Mucosa of rectum (tissue), 2 donors: ENCODE data around the gene MAGEH1.
A peak's percentile ranks its signal among the peaks of the same experiment; 100 is the strongest.

ENCODE experiments used
- H3K27ac ChIP-seq, 2 donors: one replicate each; pipeline ENCODE4 v1.7.0; 2013; ENCODE audit warnings: inconsistent platforms in 2 of 2, low read depth in 2 of 2, low read length in 2 of 2
- H3K27me3 ChIP-seq, 2 donors: one replicate each; pipeline ENCODE4 v1.7.0; 2013; ENCODE audit warnings: low read length in 2 of 2; ENCODE audit not compliant: control insufficient read depth in 2 of 2, insufficient read depth in 2 of 2
- H3K36me3 ChIP-seq, 2 donors: one replicate each; pipeline ENCODE4 v1.7.0; 2013; ENCODE audit warnings: low read length in 2 of 2; ENCODE audit not compliant: control insufficient read depth in 2 of 2, insufficient read depth in 2 of 2
- H3K4me1 ChIP-seq, 2 donors: one replicate each; pipeline ENCODE4 v1.7.0; 2013; ENCODE audit warnings: low read length in 2 of 2, mild to moderate bottlenecking in 1 of 2; ENCODE audit not compliant: control insufficient read depth in 2 of 2, insufficient read depth in 2 of 2
- H3K4me3 ChIP-seq, 2 donors: one replicate each; pipeline ENCODE4 v1.7.0; 2013; ENCODE audit warnings: low read length in 2 of 2
- H3K9ac ChIP-seq, 2 donors: one replicate each; pipeline ENCODE4 v1.7.0; 2013; ENCODE audit warnings: low read length in 2 of 2, low read depth in 1 of 2, mild to moderate bottlenecking in 1 of 2
- H3K9me3 ChIP-seq, 2 donors: one replicate each; pipeline ENCODE4 v1.7.0; 2013; ENCODE audit warnings: low read length in 2 of 2; ENCODE audit not compliant: control insufficient read depth in 2 of 2
- donor health status: healthy.
- donor health status: Normal muscosa, but diverticular disease.

MAGEH1 gene

DNA sequence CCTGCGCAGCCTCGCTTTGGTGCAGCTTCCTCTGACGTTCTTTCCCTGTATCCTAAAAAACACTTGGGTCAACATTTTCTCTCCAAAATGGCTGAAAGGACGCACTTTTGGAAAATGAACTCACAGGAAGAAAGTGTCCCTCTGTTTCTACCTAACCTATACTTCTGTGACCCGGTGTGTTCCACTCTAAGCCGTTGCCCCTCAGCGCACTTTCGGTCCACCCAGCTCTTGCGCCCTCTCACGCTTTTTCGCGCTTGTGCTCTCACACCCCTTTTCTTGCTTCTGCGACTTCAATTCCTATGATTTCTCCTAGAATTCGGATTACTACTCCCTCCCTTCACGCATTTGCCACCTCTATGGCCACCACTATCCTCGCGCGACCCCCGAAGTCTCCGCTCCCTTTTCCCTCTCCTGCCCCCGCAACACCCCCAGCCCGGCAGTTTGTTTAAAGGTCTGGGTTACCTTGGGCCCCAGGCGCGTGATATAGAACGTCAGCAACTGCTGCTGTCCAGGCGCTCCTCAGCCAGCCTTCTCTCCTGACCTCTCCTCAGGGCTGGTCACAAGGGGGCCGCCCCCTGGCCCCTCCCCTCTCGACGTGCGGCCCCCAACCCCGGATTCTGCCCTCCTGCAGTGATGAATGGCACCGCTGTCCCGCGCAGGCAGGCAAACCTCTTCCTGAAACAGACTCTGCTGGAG lies 37.5 kb downstream of the MAGEH1 start, which contains the start of gene USP51:
Gene USP51, minus strand, starts transcription at position 535 of the 696 bp plus-strand sequence. CDS start 909 bp downstream, outside the sequence.
- H3K27ac ChIP-seq: peak within 1 kb of the TSS; percentile 82 to 86
- H3K9me3 ChIP-seq: no peaks in the 10 kb centered on the region
- H3K4me3 ChIP-seq: peak within 1 kb of the TSS; percentile 80
- no peaks in the 10 kb centered on the region for H3K36me3 ChIP-seq
- peak within 1 kb of the TSS; percentile 60 to 74 for H3K9ac ChIP-seq
- peaks cover 0 to 6% of the 10 kb centered on the region in 2 donors for H3K27me3 ChIP-seq
- peaks cover 2 to 3% of the 10 kb centered on the region in 2 donors for H3K4me1 ChIP-seq

DNA sequence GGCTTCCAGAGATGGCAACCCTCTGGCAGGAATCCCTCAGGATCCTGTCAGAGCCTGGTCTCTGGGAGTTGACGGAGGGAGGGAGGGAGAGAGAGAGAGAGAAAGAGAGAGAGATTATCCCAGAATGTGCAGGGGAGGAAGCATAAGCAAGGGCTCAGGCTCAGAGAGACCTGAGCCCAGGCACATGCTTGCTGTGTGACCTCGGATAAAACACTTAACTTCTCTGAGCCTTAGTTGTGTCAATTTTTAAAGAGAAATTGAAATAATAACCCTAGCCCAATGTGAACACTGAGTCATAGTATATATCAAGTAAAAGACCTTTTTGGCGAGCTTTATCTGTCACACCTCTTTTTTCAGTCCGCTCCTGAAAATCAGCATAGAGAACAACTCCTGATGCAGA lies 38.2 kb downstream of the MAGEH1 start:
- Histone ChIP-seq H3K36me3 (no peaks in the 10 kb centered on the region), H3K4me1 (peaks cover 2 to 3% of the 10 kb centered on the region in 2 donors), H3K4me3 (peak overlapping the region in 1 of 2 donors; percentile 80), H3K9ac (peak overlapping the region in 1 of 2 donors; percentile 74), H3K27me3 (peaks cover 0 to 6% of the 10 kb centered on the region in 2 donors), H3K27ac (peak overlapping the region; percentile 82 to 86), H3K9me3 (no peaks in the 10 kb centered on the region)

- Histone ChIP-seq H3K4me3 (no peak overlapping the region), H3K9me3 (no peaks in the 10 kb centered on the region), H3K4me1 (peaks cover 2 to 3% of the 10 kb centered on the region in 2 donors), H3K27ac (no peak overlapping the region), H3K36me3 (no peaks in the 10 kb centered on the region), H3K27me3 (peaks cover 0 to 6% of the 10 kb centered on the region in 2 donors), H3K9ac (no peak overlapping the region)
These were observed 39.0 kb downstream of the MAGEH1 start for GRCh38 chrX:55490974-55491373.
